HG02588 (cell line): Measurements from ENCODE around the gene DUSP22.
"Not testable (repeated sequence)": the region's sequence is repeated elsewhere in the genome, so short reads cannot be mapped to it uniquely, and the experiment has no call there.

Experiments used
- ATAC-seq: cut with Tn5 transposase; IDR thresholded peaks from one replicate; pipeline ENCODE4 v1.9.1; 2021; ENCODE audit warnings: mild to moderate bottlenecking, moderate library complexity; ENCODE audit not compliant: unreplicated experiment

The DUSP22 gene

GRCh38 chr6:362231-362923, 70.1 kb downstream of the DUSP22 start:
- no peak for ATAC-seq

- ATAC-seq = no peak
These were observed 70.6 kb downstream of the DUSP22 start for GRCh38 chr6:362924-363249.

GRCh38 chr6:363291-363690, 71.0 kb downstream of the DUSP22 start:
- no peak for ATAC-seq

GRCh38 chr6:363909-364308, 71.6 kb downstream of the DUSP22 start:
- ATAC-seq = no peak

GRCh38 chr6:364609-365540, 72.6 kb downstream of the DUSP22 start:
- peak; percentile 68 for ATAC-seq

- no peak for ATAC-seq
These were observed 73.5 kb downstream of the DUSP22 start for GRCh38 chr6:365835-366234.

- no peak for ATAC-seq
These were observed 74.4 kb downstream of the DUSP22 start for GRCh38 chr6:366389-367297.

- no peak for ATAC-seq
These were observed 75.1 kb downstream of the DUSP22 start for GRCh38 chr6:367298-367794.

GRCh38 chr6:367891-368630, 75.8 kb downstream of the DUSP22 start:
- no peak for ATAC-seq

- no peak for ATAC-seq
These were observed 77.5 kb downstream of the DUSP22 start for GRCh38 chr6:369559-370431.

- no peak for ATAC-seq
These were observed 78.3 kb downstream of the DUSP22 start for GRCh38 chr6:370555-370954.

- not testable (repeated sequence) for ATAC-seq
These were observed 79.6 kb downstream of the DUSP22 start for GRCh38 chr6:371851-372250.

GRCh38 chr6:372336-372911, 80.1 kb downstream of the DUSP22 start:
- peak; percentile 60 for ATAC-seq

GRCh38 chr6:373031-373430, 80.7 kb downstream of the DUSP22 start:
- no peak for ATAC-seq

- no peak for ATAC-seq
These were observed 81.8 kb downstream of the DUSP22 start for GRCh38 chr6:373773-374724.

GRCh38 chr6:374956-375355, 82.7 kb downstream of the DUSP22 start:
- no peak for ATAC-seq

GRCh38 chr6:376827-377640, 84.7 kb downstream of the DUSP22 start:
- no peak for ATAC-seq
